GM19468 (cell line): Measurements from ENCODE around the gene ADGRF3.
"Not testable (repeated sequence)": the region's sequence is repeated elsewhere in the genome, so short reads cannot be mapped to it uniquely, and the experiment has no call there.

Experiments used
- ATAC-seq: cut with Tn5 transposase; IDR thresholded peaks from one replicate; pipeline ENCODE4 v1.9.1; 2021; ENCODE audit warnings: mild to moderate bottlenecking, moderate library complexity, moderate number of reproducible peaks; ENCODE audit not compliant: unreplicated experiment; ENCODE audit errors: extremely low read depth

The ADGRF3 gene

GRCh38 chr2:26351375-26352090, 4.9 kb upstream of the ADGRF3 start:
- no peak for ATAC-seq

GRCh38 chr2:26349690-26350089, 3.1 kb upstream of the ADGRF3 start:
- ATAC-seq: no peak

- ATAC-seq: no peak
These were observed 787 bp upstream of the ADGRF3 start for GRCh38 chr2:26347286-26347865.

- peak; percentile 93 for ATAC-seq
These were observed 790 bp downstream of the ADGRF3 start, which contains the start of gene SELENOI for GRCh38 chr2:26345545-26346453. Gene SELENOI (plus strand): TSS chr2:26346143. CDS start chr2:26346233, 90 bp downstream.

- no peak for ATAC-seq
These were observed 1.4 kb downstream of the ADGRF3 start for GRCh38 chr2:26345283-26345544.

GRCh38 chr2:26344581-26345282, 1.9 kb downstream of the ADGRF3 start:
- ATAC-seq: no peak

GRCh38 chr2:26340831-26341230, 5.8 kb downstream of the ADGRF3 start:
- ATAC-seq: no peak

- no peak for ATAC-seq
These were observed 9.3 kb downstream of the ADGRF3 start for GRCh38 chr2:26337298-26337697.

- no peak for ATAC-seq
These were observed 9.9 kb downstream of the ADGRF3 start for GRCh38 chr2:26336719-26337118.

- no peak for ATAC-seq
These were observed 11.4 kb downstream of the ADGRF3 start for GRCh38 chr2:26335231-26335630.

GRCh38 chr2:26333293-26333692, 13.3 kb downstream of the ADGRF3 start:
- ATAC-seq: no peak

GRCh38 chr2:26331321-26331720, 15.3 kb downstream of the ADGRF3 start:
- not testable (repeated sequence) for ATAC-seq

- ATAC-seq: no peak
These were observed 16.0 kb downstream of the ADGRF3 start for GRCh38 chr2:26330604-26331003.

- ATAC-seq: no peak
These were observed 16.5 kb downstream of the ADGRF3 start for GRCh38 chr2:26330114-26330549.

GRCh38 chr2:26329083-26329482, 17.5 kb downstream of the ADGRF3 start:
- ATAC-seq: not testable (repeated sequence)

- no peak for ATAC-seq
These were observed 19.0 kb downstream of the ADGRF3 start for GRCh38 chr2:26327291-26328272.

- no peak for ATAC-seq
These were observed 20.1 kb downstream of the ADGRF3 start for GRCh38 chr2:26326514-26326913.

GRCh38 chr2:26325851-26326250, 20.7 kb downstream of the ADGRF3 start:
- no peak for ATAC-seq

- no peak for ATAC-seq
These were observed 21.7 kb downstream of the ADGRF3 start for GRCh38 chr2:26324903-26325302.
